ENCODE measurements around the gene SAMD1. TPM values are rescaled to one million over a fixed set of nuclear protein-coding genes. Genes with fewer than 3 reads are reported as not detected.

SAMD1 gene
- total and polyA plus RNA-seq, 2 experiments from 2014 or later = 112 to 136 TPM

DNA sequence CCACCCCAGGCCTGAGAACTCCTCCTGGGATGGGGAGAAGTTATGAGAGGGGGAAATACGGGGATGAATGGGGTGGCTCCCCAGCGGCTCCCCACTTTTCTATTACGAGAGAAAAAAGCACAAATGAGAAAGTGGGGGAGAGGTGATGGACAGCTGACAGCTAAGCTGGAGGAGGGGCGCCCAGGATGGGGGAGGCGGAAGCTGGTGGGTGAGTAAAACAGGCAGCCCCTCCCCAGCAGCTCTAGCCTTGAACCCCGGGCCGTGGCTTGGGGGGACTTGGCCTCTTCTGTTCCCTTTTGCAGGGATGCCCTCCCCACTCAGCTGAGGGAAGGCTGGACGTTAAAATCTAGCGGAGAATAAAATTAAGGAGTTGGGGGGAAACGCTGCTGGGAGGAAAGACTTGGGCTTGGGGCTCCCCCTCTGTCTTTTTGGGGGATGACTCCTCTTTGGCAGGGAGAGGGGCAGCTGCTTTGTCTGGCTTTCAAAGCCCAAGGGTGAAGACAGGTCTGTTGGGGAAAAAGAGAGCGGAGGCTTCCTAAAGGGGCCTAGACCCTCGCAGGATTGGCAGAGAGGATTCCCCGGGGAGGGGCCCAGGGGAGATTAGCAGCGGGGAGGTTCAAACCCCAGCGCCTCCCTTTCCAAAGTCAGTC, 1.4 kb upstream of the SAMD1 start:
- peak overlapping the region; percentile 91 for H3K27ac ChIP-seq
- peaks cover 6% of the 10 kb centered on the region for H3K4me1 ChIP-seq (ENCODE audit: low read depth)
- H3K9me3 ChIP-seq (ENCODE audit: low read depth) = no peaks in the 10 kb centered on the region
- no peak for DNase-seq (ENCODE audit: low read depth in 1 of 2, low spot score in 1 of 2)
- H3K4me3 ChIP-seq = peak overlapping the region; percentile 89
- peaks cover 8% of the 10 kb centered on the region for H3K36me3 ChIP-seq
- H3K27me3 ChIP-seq = no peaks in the 10 kb centered on the region
- no peak for TF ChIP-seq CTCF (IDR thresholded peaks at IDR 0.05; ENCODE audit: low read depth, low read length)

DNA sequence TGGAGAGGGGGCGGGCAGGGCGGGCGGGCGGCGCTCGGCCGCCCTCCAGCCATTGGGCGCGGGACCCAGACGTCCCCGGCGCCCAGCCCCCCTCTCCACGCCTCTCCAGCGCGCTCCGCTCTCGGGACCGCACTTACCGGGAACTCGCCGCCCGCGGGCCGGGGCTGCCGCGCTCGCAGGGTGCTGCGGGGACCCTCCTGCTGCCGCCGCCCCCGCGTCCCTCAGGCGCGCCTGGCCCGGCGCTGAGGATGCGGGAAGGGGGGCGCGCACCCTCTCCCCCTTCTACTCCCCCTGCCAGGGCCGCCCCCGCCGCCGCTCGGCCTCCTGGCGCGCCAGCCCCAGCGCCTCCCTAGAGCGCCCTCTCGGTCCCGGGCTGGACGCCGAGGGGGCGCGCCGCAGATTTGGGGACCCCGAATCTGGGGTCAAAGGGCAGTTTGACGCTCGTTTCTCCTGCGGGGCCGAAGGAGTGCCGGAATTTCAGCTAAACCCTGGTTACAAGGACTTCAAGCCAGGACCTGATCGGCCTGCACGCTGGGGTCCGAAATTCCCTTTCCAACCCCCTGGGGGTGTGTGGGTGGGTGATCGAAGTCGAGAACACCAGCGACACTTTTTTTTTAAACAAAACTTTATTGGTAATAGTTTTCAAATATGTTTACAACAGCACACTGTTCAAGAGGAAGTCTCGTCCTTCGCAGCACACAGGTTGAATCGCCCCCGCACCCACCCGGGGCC, 696 bp upstream of the SAMD1 start:
- H3K27me3 ChIP-seq = no peaks in the 10 kb centered on the region
- peak overlapping the region; percentile 89 for H3K4me3 ChIP-seq
- peaks cover 6% of the 10 kb centered on the region for H3K4me1 ChIP-seq (ENCODE audit: low read depth)
- H3K27ac ChIP-seq = peak overlapping the region; percentile 91
- H3K9me3 ChIP-seq (ENCODE audit: low read depth) = no peaks in the 10 kb centered on the region
- peak; percentile 30 for TF ChIP-seq CTCF (IDR thresholded peaks at IDR 0.05; ENCODE audit: low read depth, low read length)
- peak in 1 of 2 donors; percentile 58 for DNase-seq (ENCODE audit: low read depth in 1 of 2, low spot score in 1 of 2)
- peaks cover 8% of the 10 kb centered on the region for H3K36me3 ChIP-seq

GRCh38 chr19:14089662-14090508, 666 bp downstream of the SAMD1 start:
- H3K4me1 ChIP-seq (ENCODE audit: low read depth) = peaks cover 9% of the 10 kb centered on the region
- DNase-seq (ENCODE audit: low read depth in 1 of 2, low spot score in 1 of 2) = peak; percentile 75 to 82
- TF ChIP-seq CTCF (IDR thresholded peaks at IDR 0.05; ENCODE audit: low read depth, low read length) = no peak
- H3K27ac ChIP-seq = no peak overlapping the region
- H3K9me3 ChIP-seq (ENCODE audit: low read depth) = no peaks in the 10 kb centered on the region
- H3K36me3 ChIP-seq = peaks cover 8% of the 10 kb centered on the region
- H3K4me3 ChIP-seq = peak overlapping the region; percentile 89
- no peaks in the 10 kb centered on the region for H3K27me3 ChIP-seq

GRCh38 chr19:14089412-14089661, 1.2 kb downstream of the SAMD1 start:
- Histone ChIP-seq H3K27me3 (no peaks in the 10 kb centered on the region), H3K4me3 (peak overlapping the region; percentile 89), H3K27ac (no peak overlapping the region), H3K9me3 (ENCODE audit: low read depth) (no peaks in the 10 kb centered on the region), H3K36me3 (peaks cover 8% of the 10 kb centered on the region), H3K4me1 (ENCODE audit: low read depth) (peaks cover 9% of the 10 kb centered on the region)
- peak in 1 of 2 donors; percentile 33 for DNase-seq (ENCODE audit: low read depth in 1 of 2, low spot score in 1 of 2)
- peak; percentile 24 for TF ChIP-seq CTCF (IDR thresholded peaks at IDR 0.05; ENCODE audit: low read depth, low read length)

- H3K36me3 ChIP-seq = peaks cover 8% of the 10 kb centered on the region
- no peaks in the 10 kb centered on the region for H3K27me3 ChIP-seq
- H3K27ac ChIP-seq = no peak overlapping the region
- peak overlapping the region; percentile 89 for H3K4me3 ChIP-seq
- H3K4me1 ChIP-seq (ENCODE audit: low read depth) = peaks cover 9% of the 10 kb centered on the region
- H3K9me3 ChIP-seq (ENCODE audit: low read depth) = no peaks in the 10 kb centered on the region
- DNase-seq (ENCODE audit: low read depth in 1 of 2, low spot score in 1 of 2) = no peak
- TF ChIP-seq CTCF (IDR thresholded peaks at IDR 0.05; ENCODE audit: low read depth, low read length) = no peak
Observed at GRCh38 chr19:14088634-14089411, 1.7 kb downstream of the SAMD1 start.

All from cardiac muscle cell (in vitro differentiated cells and primary cell).